WTC11 (cell line): ENCODE measurements around the gene SGCA.

Experiments used
- CREM ChIP-seq: sonication (generic); formaldehyde crosslinking; IDR thresholded peaks from 2 replicates; pipeline ENCODE4 v1.8.1; 2022; ENCODE audit warnings: mild to moderate bottlenecking, missing genetic modification reagents, moderate library complexity
- SMAD4 ChIP-seq: sonication (generic); formaldehyde crosslinking; IDR thresholded peaks from 2 replicates; pipeline ENCODE4 v1.8.0; 2022; ENCODE audit warnings: mild to moderate bottlenecking, missing genetic modification reagents
- ZNF138 ChIP-seq: sonication (generic); formaldehyde crosslinking; conservative IDR thresholded peaks from 2 replicates; pipeline ENCODE4 v1.8.1; 2022; ENCODE audit warnings: mild to moderate bottlenecking, moderate library complexity, missing genetic modification reagents
- TF ChIP-seq, protein P1 (sequence below): sonication (generic); formaldehyde crosslinking; IDR thresholded peaks from 2 replicates; pipeline ENCODE4 v1.8.1; 2022; ENCODE audit warnings: missing genetic modification reagents, borderline replicate concordance
- TF ChIP-seq, protein P2 (sequence below): fragments of 200-600 bp; IDR thresholded peaks from 2 replicates; pipeline ENCODE4 v1.8.0; 2022; ENCODE audit warnings: antibody characterized with exemption
- TF ChIP-seq, protein P3 (sequence below): sonication (generic); formaldehyde crosslinking; IDR thresholded peaks from 2 replicates; pipeline ENCODE4 v1.8.0; 2022; ENCODE audit warnings: mild to moderate bottlenecking, missing genetic modification reagents
- TF ChIP-seq, protein P4 (sequence below): sonication (generic); formaldehyde crosslinking; IDR thresholded peaks from 2 replicates; pipeline ENCODE4 v1.8.1; 2023; ENCODE audit warnings: mild to moderate bottlenecking, missing genetic modification reagents, moderate library complexity

DNA sequence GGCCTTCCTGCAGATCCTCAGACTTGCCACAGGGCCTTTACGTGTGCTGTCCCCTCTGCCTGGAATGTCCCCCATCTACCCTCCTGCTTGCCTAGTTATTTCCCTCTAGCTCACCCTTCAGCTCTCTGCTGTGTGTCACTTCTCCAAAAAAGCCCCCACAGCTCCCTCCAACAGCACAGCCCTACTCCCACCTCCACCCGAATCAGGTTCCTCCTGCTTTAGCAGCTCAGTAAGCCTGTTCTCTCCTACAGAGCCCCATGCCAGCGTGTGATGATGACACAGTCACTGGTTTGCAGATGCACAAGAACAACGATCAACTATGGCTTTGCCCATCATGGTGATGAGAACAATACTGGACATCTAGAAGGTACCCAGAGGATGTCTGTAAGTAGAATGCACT is 28.8 kb upstream of the SGCA start:
- TF ChIP-seq, protein P1, sequence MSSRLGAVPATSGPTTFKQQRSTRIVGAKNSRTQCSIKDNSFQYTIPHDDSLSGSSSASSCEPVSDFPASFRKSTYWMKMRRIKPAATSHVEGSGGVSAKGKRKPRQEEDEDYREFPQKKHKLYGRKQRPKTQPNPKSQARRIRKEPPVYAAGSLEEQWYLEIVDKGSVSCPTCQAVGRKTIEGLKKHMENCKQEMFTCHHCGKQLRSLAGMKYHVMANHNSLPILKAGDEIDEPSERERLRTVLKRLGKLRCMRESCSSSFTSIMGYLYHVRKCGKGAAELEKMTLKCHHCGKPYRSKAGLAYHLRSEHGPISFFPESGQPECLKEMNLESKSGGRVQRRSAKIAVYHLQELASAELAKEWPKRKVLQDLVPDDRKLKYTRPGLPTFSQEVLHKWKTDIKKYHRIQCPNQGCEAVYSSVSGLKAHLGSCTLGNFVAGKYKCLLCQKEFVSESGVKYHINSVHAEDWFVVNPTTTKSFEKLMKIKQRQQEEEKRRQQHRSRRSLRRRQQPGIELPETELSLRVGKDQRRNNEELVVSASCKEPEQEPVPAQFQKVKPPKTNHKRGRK: no peak
- TF ChIP-seq SMAD4 (no peak), ZNF138 (CRISPR knock-in tag) (no peak), CREM (no peak)
- TF ChIP-seq, protein P2, sequence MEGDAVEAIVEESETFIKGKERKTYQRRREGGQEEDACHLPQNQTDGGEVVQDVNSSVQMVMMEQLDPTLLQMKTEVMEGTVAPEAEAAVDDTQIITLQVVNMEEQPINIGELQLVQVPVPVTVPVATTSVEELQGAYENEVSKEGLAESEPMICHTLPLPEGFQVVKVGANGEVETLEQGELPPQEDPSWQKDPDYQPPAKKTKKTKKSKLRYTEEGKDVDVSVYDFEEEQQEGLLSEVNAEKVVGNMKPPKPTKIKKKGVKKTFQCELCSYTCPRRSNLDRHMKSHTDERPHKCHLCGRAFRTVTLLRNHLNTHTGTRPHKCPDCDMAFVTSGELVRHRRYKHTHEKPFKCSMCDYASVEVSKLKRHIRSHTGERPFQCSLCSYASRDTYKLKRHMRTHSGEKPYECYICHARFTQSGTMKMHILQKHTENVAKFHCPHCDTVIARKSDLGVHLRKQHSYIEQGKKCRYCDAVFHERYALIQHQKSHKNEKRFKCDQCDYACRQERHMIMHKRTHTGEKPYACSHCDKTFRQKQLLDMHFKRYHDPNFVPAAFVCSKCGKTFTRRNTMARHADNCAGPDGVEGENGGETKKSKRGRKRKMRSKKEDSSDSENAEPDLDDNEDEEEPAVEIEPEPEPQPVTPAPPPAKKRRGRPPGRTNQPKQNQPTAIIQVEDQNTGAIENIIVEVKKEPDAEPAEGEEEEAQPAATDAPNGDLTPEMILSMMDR: no peak
- TF ChIP-seq, protein P3, sequence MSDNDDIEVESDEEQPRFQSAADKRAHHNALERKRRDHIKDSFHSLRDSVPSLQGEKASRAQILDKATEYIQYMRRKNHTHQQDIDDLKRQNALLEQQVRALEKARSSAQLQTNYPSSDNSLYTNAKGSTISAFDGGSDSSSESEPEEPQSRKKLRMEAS (CRISPR knock-in tag): no peak
- TF ChIP-seq, protein P4, sequence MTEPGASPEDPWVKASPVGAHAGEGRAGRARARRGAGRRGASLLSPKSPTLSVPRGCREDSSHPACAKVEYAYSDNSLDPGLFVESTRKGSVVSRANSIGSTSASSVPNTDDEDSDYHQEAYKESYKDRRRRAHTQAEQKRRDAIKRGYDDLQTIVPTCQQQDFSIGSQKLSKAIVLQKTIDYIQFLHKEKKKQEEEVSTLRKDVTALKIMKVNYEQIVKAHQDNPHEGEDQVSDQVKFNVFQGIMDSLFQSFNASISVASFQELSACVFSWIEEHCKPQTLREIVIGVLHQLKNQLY (CRISPR knock-in tag): no peak
